Mesendoderm (in vitro differentiated cells): Measurements from ENCODE around the gene CCDC142.

Experiments used
- DNase-seq: peaks from one replicate; pipeline ENCODE4 v3.0.0; 2013
- H2AK5ac ChIP-seq: 2 replicates; pipeline ENCODE4 v1.6.1; 2013; ENCODE audit warnings: low read length, inconsistent platforms
- H2BK120ac ChIP-seq: 2 replicates; pipeline ENCODE4 v1.6.1; 2013; ENCODE audit warnings: low read depth, mild to moderate bottlenecking, low read length, moderate library complexity, mixed read lengths
- H2BK15ac ChIP-seq: replicated peaks from 2 replicates; pipeline ENCODE4 v1.6.1; 2013; ENCODE audit warnings: low read depth, mild to moderate bottlenecking, moderate library complexity
- H2BK5ac ChIP-seq: 2 replicates; pipeline ENCODE4 v1.6.1; 2013; ENCODE audit warnings: low read length, inconsistent platforms
- H3K18ac ChIP-seq: 2 replicates; pipeline ENCODE4 v1.6.1; 2013; ENCODE audit warnings: mild to moderate bottlenecking, low read length, mixed read lengths
- H3K23ac ChIP-seq: one replicate; pipeline ENCODE4 v1.6.1; 2013; ENCODE audit warnings: low read length
- H3K27ac ChIP-seq: 2 replicates; pipeline ENCODE4 v1.5.1; 2013; ENCODE audit warnings: low read depth, mild to moderate bottlenecking, inconsistent platforms, low read length, moderate library complexity
- H3K27me3 ChIP-seq: 2 replicates; pipeline ENCODE4 v1.6.1; 2013; ENCODE audit warnings: low read length, control low read depth, mild to moderate bottlenecking, inconsistent platforms; ENCODE audit not compliant: insufficient read depth, poor library complexity
- H3K36me3 ChIP-seq: 2 replicates; pipeline ENCODE4 v1.6.1; 2013; ENCODE audit warnings: low read length, inconsistent platforms; ENCODE audit not compliant: control insufficient read depth, insufficient read depth
- H3K4ac ChIP-seq: one replicate; pipeline ENCODE4 v1.6.1; 2013; ENCODE audit warnings: low read depth, mild to moderate bottlenecking, low read length, moderate library complexity
- H3K4me1 ChIP-seq: 2 replicates; pipeline ENCODE4 v1.6.1; 2013; ENCODE audit warnings: low read depth, low read length, inconsistent platforms; ENCODE audit not compliant: control insufficient read depth
- H3K4me2 ChIP-seq: 2 replicates; pipeline ENCODE4 v1.6.1; 2013; ENCODE audit warnings: low read length
- H3K4me3 ChIP-seq: 2 replicates; pipeline ENCODE4 v1.5.1; 2013; ENCODE audit warnings: mild to moderate bottlenecking, low read length
- H3K56ac ChIP-seq: one replicate; pipeline ENCODE4 v1.6.1; 2013; ENCODE audit warnings: low read length
- H3K79me1 ChIP-seq: 2 replicates; pipeline ENCODE4 v1.6.1; 2013; ENCODE audit warnings: low read length, inconsistent platforms
- H3K79me2 ChIP-seq: 2 replicates; pipeline ENCODE4 v1.6.1; 2013; ENCODE audit warnings: mild to moderate bottlenecking, low read length; ENCODE audit not compliant: control insufficient read depth, insufficient read depth
- H3K9ac ChIP-seq: 2 replicates; pipeline ENCODE4 v1.6.1; 2013; ENCODE audit warnings: low read length, inconsistent platforms
- H4K5ac ChIP-seq: one replicate; pipeline ENCODE4 v1.6.1; 2013; ENCODE audit warnings: low read length
- H4K8ac ChIP-seq: one replicate; pipeline ENCODE4 v1.6.1; 2013; ENCODE audit warnings: low read depth, mild to moderate bottlenecking, control low read depth, low read length, moderate library complexity
- WGBS: extraction: QIAGEN DNeasy Blood & Tissue Kit; methylation state at CpG from one replicate; pipeline ENCODE4 v1.1.7; 2013; ENCODE audit warnings: low lambda C conversion rate, missing lambda C conversion rate; ENCODE audit not compliant: insufficient coverage; ENCODE audit errors: extremely low coverage; 5-methylcytosine and 5-hydroxymethylcytosine counted together

CCDC142 gene

GRCh38 chr2:74528600-74529356, 46.0 kb upstream of the CCDC142 start:
- Histone ChIP-seq H3K4me3 (peak overlapping the region; percentile 42), H3K56ac (peak overlapping the region; percentile 82), H4K8ac (no peak overlapping the region), H2BK120ac (no peak overlapping the region), H3K9ac (peak overlapping the region; percentile 71), H3K4ac (peak overlapping the region; percentile 63), H2BK5ac (no peak overlapping the region), H2AK5ac (peak overlapping the region; percentile 91), H3K23ac (no peak overlapping the region), H3K18ac (peak overlapping the region; percentile 65), H2BK15ac (no peak overlapping the region), H3K27ac (no peak overlapping the region), H3K79me2 (peaks cover 16% of the 10 kb centered on the region), H3K36me3 (peaks cover 6% of the 10 kb centered on the region), H3K4me2 (peak overlapping the region; percentile 73), H4K5ac (no peak overlapping the region), H3K79me1 (peaks cover 17% of the 10 kb centered on the region), H3K27me3 (no peaks in the 10 kb centered on the region), H3K4me1 (peaks cover 8% of the 10 kb centered on the region)
- WGBS, result no CpG with 5 or more reads among the region's 29 CpGs
- peak; percentile 38 for DNase-seq

DNA sequence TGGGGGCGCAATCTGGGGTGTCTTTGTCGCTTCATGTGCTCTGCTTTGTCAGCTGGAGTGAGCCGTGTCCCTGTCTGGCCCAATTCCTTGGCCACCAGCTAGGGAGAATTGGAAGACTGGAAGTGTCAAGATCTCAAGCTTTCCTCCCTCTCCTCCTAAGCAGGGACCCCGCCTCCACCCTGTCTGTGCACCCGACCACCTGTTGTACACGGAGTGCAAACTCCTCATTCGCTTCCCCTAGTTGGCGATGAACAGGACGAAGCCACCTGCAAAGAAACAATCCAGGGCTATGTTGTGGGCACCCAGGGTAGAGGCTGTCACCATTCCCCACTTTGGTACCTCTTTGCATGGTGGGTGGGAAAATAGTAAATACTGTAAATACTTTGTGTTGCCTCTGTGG, 44.9 kb upstream of the CCDC142 start:
- Histone ChIP-seq H3K27me3 (no peaks in the 10 kb centered on the region), H3K9ac (no peak overlapping the region), H3K4me1 (peaks cover 8% of the 10 kb centered on the region), H3K23ac (no peak overlapping the region), H3K56ac (no peak overlapping the region), H4K8ac (no peak overlapping the region), H2AK5ac (no peak overlapping the region), H3K18ac (no peak overlapping the region), H4K5ac (no peak overlapping the region), H3K4me2 (no peak overlapping the region), H3K79me1 (peaks cover 17% of the 10 kb centered on the region), H3K4ac (no peak overlapping the region), H3K4me3 (no peak overlapping the region), H2BK120ac (no peak overlapping the region), H3K79me2 (peaks cover 16% of the 10 kb centered on the region), H2BK15ac (no peak overlapping the region), H3K27ac (no peak overlapping the region), H3K36me3 (peaks cover 6% of the 10 kb centered on the region), H2BK5ac (no peak overlapping the region)
- no CpG with 5 or more reads among the region's 9 CpGs for WGBS
- no peak for DNase-seq

GRCh38 chr2:74526649-74527230, 43.9 kb upstream of the CCDC142 start:
- WGBS, result no CpG with 5 or more reads among the region's 11 CpGs
- Histone ChIP-seq H2BK15ac (no peak overlapping the region), H2AK5ac (no peak overlapping the region), H3K27ac (no peak overlapping the region), H3K27me3 (no peaks in the 10 kb centered on the region), H3K4ac (no peak overlapping the region), H3K36me3 (peaks cover 6% of the 10 kb centered on the region), H3K4me3 (no peak overlapping the region), H4K8ac (no peak overlapping the region), H2BK120ac (no peak overlapping the region), H3K23ac (no peak overlapping the region), H3K4me1 (peaks cover 8% of the 10 kb centered on the region), H3K56ac (no peak overlapping the region), H2BK5ac (no peak overlapping the region), H3K79me1 (peaks cover 17% of the 10 kb centered on the region), H4K5ac (no peak overlapping the region), H3K18ac (no peak overlapping the region), H3K4me2 (no peak overlapping the region), H3K9ac (no peak overlapping the region), H3K79me2 (peaks cover 16% of the 10 kb centered on the region)
- no peak for DNase-seq

DNA sequence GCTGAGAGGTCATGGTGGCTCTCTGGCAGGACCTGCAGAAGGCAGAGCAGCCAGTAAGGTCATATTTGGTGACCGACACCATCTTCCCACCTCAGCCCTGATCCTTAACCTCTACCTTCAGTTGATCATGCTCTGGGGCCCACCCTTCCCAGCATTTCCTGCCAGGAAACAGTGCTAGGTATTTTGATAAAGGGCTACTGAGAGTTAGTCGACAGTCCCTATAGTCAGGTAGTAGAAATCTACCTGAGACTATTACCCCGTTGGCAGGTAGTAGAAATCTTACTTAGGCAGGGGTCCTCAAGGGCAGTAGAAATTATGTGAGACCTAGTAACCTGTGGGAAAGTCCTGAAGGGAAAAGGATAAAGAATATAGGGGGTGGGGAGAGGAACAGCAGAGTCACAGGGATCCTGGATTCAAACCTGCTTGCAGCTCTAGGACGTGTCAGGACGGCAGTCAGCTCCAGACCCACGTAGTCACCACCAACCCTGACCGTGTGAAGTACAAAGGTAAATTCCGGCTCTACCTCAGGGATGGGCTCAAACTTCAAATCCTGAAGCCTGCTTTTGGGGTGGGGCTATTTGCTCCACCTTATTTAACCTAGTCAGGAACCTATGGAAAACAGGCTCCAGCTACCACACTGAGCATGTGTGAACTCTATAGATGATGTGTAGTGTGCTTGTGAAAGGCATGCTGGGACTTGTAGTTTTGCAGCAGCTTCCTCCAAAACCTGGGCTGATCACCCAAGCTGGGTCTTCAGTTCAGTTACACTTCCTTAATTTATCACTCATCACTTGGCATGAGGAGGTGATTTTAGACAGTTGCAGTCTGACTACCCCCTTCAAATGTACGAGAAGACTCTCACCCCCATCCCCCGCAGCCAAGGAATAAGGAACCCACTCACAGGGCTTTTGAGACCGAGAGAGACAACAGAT, 43.2 kb upstream of the CCDC142 start, which contains the start of gene DQX1:
DQX1 (minus strand) TSS at position 515 of the 932 bp plus-strand sequence; CDS start at position 13, 502 bp downstream.
- Histone ChIP-seq H3K4ac (no peak within 1 kb of the TSS), H3K4me1 (peaks cover 8% of the 10 kb centered on the region), H3K56ac (no peak within 1 kb of the TSS), H2AK5ac (no peak within 1 kb of the TSS), H3K27ac (no peak within 1 kb of the TSS), H3K18ac (no peak within 1 kb of the TSS), H2BK120ac (no peak within 1 kb of the TSS), H2BK15ac (no peak within 1 kb of the TSS), H3K4me3 (no peak within 1 kb of the TSS), H3K79me2 (peaks cover 16% of the 10 kb centered on the region), H4K8ac (no peak within 1 kb of the TSS), H3K9ac (no peak within 1 kb of the TSS), H3K27me3 (no peaks in the 10 kb centered on the region), H3K36me3 (peaks cover 6% of the 10 kb centered on the region), H3K79me1 (peaks cover 16% of the 10 kb centered on the region), H2BK5ac (no peak within 1 kb of the TSS), H3K4me2 (no peak within 1 kb of the TSS), H3K23ac (no peak within 1 kb of the TSS), H4K5ac (no peak within 1 kb of the TSS)
- no CpG with 5 or more reads among the region's 11 CpGs for WGBS
- DNase-seq, result peak; percentile 84

- Histone ChIP-seq H4K5ac (no peak overlapping the region), H3K27ac (no peak overlapping the region)
Measured at GRCh38 chr2:74524955-74525716, 42.3 kb upstream of the CCDC142 start.

More at GRCh38 chr2:74524955-74525716, 42.3 kb upstream of the CCDC142 start:
- H2BK5ac ChIP-seq, result no peak overlapping the region
- DNase-seq, result no peak
- no peak overlapping the region for H3K4me2 ChIP-seq
- H2AK5ac ChIP-seq, result no peak overlapping the region
- no peak overlapping the region for H3K56ac ChIP-seq
- no peak overlapping the region for H3K18ac ChIP-seq
- WGBS, result no CpG with 5 or more reads among the region's 10 CpGs
- H4K8ac ChIP-seq, result no peak overlapping the region
- no peak overlapping the region for H2BK15ac ChIP-seq
- H3K79me2 ChIP-seq, result peaks cover 16% of the 10 kb centered on the region
- H3K4me1 ChIP-seq, result peaks cover 7% of the 10 kb centered on the region
- no peak overlapping the region for H3K4ac ChIP-seq
- no peak overlapping the region for H3K4me3 ChIP-seq
- peaks cover 6% of the 10 kb centered on the region for H3K36me3 ChIP-seq
- H3K79me1 ChIP-seq, result peaks cover 16% of the 10 kb centered on the region
- H2BK120ac ChIP-seq, result no peak overlapping the region
- H3K9ac ChIP-seq, result no peak overlapping the region
- H3K23ac ChIP-seq, result no peak overlapping the region
- no peaks in the 10 kb centered on the region for H3K27me3 ChIP-seq
